Measurements from ENCODE around the gene CYTH1.

The CYTH1 gene

DNA sequence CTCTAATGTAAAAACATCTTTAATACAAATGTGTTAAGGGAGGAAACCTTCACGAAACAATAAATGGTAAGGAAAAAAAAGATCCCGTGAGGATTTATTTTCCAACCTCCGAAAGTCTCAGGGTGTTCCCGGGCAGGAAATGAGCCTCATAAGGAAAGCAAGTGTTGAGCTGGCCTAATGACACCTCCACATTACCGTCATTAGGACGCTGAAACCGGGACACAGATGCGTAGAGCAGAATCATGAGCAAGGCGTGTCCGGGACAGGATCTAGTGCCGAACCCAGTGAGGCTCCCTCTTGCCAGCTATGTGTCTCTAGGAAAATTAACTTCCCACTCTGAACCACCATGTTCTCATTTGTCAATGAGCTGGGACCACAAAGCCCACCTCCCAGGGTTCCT is 22.7 kb upstream of the CYTH1 start:
- DNase-seq (ENCODE audit: low read depth, low spot score) = no peak

DNA sequence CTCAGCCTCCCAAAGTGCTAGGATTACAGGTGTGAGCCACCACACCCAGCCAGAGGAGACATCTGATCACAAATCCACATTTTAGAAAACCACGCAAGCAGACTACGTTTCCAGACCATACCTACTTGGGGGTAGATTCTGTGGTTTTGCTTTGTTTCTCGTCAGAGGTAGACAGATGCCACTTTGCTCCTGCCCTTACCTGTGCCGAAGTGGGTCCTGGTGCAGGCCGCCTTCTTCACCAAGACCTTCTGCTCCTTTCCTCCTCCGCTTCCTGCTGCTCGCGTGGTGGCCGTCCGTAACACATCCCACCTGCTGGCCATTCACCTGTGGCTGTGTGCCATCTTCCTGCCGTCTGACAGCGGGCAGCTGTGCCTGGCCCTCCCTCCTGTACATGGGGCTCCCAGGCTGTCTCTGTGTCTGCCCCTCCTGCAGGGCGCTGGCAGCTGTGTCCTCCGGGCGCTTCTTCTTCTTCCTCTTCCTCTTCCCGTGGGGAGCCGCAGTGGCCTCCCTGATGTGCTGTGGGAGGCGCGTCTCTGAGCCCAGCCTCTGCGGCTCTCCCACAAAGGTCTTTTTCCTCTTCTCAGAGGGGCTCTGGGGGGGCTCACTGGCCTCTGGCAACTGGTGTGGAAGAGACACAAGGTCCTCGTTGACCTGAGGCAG is 21.2 kb upstream of the CYTH1 start:
- DNase-seq (ENCODE audit: low read depth, low spot score) = no peak

DNA sequence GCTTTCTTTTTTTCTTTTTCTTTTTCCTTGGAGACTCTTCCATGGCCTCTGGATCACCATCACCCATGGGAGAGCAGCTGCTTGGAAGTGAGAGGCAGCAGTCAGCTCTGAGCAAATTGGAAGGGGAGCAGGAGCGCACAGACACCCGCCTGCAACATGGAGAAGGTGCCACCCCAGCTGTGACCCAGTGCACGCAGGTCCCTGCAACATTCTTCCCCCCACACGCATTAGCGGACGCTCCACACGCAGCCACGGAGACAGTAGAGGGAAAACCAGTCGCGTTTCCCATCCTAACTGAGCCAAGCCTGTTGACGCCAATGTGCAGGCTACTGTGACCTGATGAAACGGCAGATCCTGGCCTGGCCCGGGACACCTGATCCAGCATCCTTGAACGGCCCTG is 20.4 kb upstream of the CYTH1 start:
- no peak for DNase-seq (ENCODE audit: low read depth, low spot score)

DNA sequence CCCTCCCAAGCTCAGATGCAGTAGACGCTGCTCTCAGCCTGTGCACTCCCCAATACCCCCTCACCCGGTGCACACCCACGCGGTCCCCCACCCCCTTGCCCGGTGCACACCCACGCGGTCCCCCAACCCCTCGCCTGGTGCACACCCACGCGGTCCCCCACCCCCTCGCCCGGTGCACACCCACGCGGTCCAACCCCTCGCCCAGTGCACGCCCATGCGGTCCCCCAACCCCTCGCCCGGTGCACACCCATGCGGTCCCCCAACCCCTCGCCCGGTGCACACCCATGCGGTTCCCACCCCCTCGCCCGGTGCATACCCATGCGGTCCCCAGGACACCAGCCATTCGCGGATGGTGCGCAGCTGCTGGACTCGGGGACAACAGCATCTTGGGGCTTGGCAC is 19.9 kb upstream of the CYTH1 start:
- DNase-seq (ENCODE audit: low read depth, low spot score) = no peak

DNA sequence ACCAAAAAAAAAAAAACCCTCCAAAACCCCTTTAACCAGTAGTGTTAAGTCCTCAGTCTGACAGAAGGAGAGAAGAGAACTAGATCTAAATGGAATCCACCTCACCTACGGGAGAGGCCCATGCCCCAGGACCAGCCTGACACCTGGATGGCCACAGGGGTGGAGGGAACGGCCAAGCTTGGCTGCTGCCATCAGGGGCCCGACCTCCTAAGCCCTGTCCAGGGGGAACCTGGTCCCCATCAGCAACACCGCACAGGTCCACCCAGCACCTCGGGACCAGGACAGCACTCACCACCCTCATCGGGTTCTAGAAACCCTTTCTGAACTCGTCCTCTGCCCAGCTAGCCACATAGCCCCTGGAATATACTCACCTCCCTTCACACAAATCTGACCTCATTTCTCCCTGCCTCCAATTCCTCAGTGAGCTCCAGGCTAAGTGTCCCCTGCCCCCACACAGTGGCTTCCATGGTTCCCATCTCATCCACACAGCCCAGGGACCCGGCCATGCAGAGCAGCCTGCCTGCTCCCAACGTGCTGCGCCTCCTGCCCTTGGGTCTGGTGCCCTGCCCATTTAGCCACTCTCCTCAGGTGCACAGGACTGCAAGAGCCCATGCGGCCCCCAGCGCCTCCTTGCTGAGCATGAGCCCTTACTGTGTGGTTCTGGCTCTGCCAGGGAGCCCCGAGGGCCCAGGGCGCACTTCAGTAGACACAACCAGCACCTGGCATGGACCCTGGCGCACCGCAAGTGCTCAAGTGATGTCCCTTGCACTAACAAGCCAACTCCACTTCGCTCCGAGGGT is 18.3 kb upstream of the CYTH1 start:
- DNase-seq (ENCODE audit: low read depth, low spot score) = no peak

DNA sequence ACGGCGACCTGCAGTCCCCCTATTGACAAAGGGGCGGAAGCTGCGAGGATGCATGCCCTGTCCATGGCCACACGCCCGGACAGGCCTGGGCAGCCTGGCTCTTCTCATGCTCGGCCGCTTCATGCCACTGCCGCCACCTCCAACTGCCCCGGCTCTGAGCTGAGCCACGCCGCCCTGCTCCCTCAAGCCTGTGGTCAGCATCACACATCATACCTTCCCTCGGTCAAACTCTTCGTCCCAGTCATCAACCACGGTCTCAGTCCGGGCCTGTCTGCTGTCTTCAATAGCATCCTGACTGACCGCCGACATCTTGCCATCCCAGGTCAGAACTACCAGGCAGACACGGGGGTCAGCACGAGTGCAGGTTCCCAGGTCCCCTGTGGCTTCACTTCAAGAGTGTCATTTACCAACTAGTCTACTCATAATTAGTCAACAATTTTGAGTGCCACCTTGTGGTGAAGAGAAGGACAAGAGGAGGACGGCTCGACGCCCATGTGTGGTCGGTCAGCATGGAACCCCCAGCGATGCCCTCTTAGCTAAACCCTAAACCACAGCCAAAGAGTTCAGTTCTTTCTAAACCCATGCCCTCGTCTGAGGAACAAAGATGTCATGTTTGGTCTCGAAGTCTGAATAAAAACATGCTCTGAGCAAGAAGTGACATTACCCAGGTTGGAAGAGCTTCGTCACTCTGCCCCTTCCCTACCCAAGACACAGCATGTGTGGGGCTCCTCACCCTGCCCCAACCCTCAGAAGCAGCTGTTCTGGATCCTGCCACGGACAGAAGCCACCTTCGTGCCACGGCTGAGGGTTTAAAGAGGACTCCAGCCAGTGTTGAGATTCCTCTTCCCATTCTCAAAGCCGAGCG is 16.9 kb upstream of the CYTH1 start:
- DNase-seq (ENCODE audit: low read depth, low spot score) = no peak

DNA sequence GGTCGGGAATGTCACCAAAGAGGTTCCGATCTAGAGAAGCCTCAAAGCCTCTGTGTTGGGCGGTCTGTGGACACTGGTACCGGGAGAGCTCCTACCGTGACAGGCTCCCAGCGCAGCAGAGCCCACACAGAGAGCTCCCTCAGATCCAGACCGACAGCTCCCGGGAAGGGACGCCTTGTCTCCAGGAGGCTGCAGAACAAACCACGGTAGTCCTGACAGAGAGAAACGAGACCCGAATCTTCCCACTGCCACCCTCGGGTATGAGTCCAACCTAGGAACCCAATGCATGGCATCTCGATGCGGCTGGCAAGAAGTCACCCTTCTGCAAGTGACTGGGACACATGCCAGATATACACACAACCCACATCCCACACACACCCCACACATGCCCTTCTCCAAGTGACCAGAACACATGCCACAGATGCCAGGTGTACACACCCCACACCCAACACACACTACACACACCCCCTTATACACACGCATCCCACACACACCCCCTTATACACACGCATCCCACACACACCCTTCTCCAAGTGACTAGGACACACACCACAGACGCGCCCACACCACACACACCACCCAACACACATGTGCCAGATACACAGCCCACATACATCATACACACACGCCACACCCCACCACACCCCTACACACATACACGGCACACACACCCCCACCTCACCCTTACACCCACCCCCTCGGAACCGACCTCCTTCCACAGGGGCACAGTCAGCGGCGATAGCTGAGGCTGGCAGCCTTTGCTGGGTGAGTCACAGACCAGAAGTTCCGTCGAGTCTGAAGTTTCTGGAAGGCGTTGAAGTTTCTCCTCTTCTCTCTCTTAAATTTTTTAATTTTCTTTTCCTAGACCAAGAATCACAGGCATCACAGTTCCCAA is 15.9 kb upstream of the CYTH1 start:
- no peak for DNase-seq (ENCODE audit: low read depth, low spot score)

DNA sequence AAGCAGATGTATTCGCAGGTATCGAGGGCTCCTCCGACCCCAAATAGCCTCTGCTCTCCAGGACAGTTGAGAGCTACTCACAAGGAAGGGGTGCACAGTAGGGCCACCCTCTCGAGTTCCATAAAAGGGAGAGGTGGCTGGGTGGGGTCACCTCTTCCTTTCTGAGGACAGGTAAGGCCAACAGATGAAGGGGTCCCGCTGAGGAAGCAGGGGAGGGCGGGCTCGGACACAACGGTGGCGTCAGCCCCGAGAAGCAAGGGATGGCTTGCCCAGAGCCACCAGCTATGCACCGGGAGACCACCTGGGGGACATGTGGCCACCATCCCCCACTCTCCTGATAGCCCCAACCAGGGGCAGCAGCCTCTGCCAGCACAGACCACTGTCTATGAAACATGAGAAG is 15.1 kb upstream of the CYTH1 start:
- DNase-seq (ENCODE audit: low read depth, low spot score) = no peak

DNA sequence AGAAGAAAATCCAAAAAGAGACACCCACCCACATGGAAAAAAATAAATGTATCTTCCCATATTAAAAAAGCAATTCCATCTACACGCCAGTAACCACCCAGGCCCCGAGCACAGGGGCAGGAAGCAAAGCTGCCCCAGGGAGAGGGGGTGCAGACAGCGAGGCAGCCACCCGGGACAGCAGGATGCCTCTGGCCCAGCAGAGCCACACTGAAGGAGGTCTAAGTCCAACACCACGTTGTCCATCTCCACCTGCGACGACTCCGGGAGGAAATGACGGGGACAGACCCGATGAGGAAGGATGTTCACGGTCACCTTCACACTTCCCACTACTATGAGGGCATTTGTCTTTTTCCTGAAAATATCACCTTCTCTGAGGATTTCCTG is 14.4 kb upstream of the CYTH1 start:
- no peak for DNase-seq (ENCODE audit: low read depth, low spot score)

DNA sequence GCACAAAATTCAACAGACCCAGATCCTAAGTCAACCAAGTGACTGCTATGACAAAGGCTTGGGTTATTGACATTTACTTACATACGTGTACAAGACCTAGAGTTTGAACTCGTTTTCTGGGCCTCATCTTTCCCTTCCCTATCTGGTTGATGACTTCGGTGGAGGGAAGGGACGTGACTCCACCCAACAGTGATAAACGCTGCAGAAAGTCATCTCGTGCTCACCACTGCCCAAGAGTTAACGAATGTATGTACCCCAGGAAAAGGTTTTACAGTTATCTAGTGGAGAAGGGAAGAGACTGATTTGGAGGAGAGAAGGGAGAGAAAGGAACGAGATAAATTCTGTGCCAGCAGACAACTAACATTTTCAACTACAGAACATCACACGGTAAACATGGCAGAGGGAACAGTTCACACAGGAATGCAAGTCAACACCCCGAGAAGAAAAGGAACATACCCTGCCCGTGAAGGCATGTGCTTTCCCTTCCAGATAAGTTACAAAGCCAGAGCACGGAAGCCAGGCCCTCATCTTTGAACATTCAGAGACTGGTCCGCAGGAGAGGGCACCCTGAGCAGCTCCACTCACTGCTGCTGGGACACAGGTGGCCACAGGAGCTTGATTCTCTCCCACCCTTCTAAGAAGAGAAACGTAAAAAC is 13.9 kb upstream of the CYTH1 start:
- no peak for DNase-seq (ENCODE audit: low read depth, low spot score)

DNA sequence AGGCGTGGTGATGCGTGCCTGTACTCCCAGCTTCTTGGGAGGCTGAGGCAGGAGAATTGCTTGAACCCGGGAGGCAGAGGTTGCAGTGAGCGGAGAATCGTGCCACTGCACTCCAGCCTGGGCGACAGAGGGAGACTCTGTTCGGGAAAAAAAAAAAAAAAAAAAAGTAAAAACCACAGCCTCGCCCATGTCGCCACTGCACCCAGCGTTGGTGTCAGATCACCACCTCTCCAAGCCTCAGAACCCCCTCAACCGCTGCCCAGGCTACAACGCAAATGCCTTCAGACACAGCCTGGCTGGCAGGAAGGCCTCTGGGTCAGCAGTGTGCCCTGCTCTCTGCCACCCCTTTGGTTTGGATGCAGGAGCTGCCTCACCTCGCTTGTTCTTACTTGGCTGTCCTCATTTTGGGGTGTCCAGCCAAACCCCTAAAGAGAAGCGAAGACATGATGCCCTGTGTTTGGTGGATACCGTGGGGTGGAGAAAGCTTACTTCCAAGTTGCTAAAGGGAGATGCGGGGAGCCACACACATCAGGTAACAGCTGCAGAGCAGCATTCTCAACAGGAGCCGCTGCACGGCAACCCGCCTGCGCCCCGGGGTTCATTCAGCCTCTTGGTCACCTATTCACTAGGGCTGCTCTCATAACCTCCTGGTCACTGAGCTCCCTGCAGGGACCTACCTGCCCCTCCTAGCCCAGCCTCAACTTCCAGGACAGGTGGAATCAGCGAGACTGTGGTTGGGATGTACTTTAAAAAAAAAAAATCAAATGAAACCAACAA is 13.0 kb upstream of the CYTH1 start:
- DNase-seq (ENCODE audit: low read depth, low spot score) = no peak

DNA sequence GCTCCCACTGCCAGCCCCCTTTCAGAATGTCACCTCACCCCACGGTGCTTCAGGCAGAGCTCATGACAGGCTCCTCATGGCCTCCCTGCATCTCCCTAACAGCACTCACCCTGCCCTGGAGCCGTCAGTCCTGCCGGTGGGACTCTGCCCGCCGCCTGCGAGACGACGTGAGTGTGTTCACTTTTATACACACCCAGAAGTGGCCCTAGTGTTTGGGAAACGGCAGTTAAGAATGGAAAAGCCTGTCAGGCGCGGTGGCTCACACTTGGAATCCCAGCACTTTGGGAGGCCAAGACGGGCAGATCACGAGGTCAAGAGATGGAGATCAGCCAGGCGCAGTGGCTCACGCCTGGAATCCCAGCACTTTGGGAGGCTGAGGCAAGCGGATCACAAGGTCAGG is 12.3 kb upstream of the CYTH1 start:
- DNase-seq (ENCODE audit: low read depth, low spot score) = no peak

DNA sequence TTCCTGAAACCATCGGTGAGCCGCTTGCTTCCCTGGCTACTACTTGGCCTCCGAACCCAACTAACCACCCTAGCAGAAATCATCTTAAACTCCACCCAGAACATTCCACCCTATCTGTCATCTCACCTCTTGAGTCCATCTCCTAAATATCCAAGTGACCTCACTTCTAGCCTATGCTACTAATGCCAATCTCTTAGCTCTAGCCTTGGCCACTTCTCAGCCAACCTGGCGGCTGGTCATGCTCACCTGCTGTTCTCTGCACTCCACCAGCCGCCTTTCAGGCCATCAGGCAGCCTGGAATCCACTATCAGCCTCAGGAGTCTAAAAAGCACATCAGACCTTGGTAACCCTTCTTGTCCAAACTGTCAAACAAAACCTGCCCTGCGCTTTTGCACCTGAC is 11.9 kb upstream of the CYTH1 start:
- no peak for DNase-seq (ENCODE audit: low read depth, low spot score)

DNA sequence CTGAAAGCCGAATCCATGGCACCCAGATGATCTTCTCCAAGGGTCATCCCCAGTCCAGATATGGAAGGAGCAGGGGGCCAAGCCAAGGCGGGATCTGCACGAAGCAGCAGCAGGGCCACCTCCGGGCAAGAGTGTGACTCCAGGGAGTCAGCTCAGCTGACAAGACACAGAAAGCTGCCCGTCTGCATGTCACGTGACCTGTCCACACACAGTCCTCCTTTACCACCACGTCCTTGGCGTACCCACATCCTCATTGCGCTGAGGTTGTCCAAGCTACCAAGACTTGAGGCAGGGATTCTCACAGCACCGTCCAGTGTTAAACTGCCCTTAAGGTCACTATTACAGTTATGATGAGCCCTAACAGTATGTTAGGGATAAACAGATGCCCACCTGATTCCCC is 11.3 kb upstream of the CYTH1 start:
- DNase-seq (ENCODE audit: low read depth, low spot score) = no peak

DNA sequence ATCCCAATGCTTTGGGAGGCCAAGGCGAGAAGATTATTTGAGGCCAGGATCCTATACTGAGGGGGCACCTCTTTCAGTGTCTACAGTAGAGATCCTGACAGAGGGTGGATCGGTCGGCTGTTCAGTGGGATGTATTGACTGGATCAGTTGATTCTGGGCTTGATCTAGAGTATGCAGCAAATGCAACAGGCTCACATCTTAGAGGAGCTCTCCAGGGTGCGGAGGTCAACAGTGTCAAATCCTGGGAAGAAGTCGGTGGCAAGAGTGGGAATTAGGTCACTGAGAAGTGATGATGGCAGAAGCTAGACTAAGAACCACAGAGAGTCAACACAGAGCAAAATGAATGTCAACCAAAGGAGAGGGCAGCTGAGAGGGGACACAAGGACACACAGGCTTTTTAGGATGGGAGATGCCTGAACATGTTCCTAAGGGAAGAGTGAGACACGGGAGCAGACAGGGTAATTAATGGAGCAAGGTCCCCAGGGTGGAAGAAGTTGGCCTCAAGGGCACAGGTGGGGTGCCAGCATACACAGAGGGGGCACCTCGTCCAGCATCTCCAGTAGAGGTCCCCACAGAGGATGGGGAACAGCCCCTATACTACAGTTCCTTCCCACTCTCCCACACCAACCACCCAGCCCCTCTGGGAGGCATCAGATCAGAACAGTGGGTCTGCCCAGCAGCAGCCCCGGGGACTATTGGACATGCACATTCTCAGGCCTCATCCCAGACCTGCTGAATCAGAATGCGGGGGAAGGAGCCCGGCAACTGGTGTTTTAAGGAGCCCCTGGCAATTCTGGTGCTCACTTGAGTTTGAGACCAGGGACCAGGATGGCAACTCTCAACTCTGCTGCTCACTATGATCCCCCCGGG is 10.0 kb upstream of the CYTH1 start:
- DNase-seq (ENCODE audit: low read depth, low spot score) = no peak

DNA sequence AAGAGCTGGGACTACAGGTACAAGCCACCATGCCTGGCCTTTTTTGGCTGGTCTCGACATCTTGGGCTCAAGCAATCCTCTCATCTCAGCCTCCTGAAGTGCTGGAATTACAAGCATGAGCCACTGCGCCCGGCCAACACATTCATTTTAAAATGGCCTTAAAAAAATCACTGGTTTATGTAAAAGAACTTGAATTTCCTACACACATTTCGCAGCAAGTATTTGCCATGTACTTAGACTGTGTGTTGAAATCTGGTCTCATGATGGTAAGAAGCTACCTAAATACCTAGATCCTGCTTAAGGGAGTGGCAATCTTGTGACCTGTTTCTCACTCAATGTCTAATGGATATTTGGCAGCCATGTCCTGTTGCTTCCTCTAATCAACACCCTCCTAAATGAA is 8.5 kb upstream of the CYTH1 start:
- DNase-seq (ENCODE audit: low read depth, low spot score) = no peak

DNA sequence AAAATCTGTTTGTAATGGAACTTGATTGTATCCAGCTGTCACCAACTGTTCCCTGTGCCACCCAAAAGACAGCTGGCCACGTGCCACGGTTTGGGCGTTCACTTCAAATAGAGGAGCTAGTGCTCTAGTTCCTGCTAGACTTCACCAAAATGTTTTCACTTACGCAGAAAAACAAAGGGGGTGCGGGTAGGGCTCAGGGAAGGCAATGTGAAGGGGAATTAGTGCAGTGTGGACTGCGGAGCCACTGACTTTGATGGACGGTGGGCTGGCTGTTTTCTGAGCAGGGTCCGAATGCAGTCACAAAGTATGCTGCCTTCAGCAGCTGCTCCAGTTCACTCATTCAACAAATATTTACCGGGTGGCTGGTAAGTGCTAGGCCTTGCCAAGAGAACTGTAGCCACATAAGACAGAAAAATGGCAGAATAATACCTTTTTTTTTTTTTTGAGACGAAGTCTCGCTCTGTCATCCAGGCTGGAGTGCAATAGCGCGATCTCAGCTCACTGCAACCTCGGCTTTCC is 7.6 kb upstream of the CYTH1 start:
- DNase-seq (ENCODE audit: low read depth, low spot score) = no peak

DNA sequence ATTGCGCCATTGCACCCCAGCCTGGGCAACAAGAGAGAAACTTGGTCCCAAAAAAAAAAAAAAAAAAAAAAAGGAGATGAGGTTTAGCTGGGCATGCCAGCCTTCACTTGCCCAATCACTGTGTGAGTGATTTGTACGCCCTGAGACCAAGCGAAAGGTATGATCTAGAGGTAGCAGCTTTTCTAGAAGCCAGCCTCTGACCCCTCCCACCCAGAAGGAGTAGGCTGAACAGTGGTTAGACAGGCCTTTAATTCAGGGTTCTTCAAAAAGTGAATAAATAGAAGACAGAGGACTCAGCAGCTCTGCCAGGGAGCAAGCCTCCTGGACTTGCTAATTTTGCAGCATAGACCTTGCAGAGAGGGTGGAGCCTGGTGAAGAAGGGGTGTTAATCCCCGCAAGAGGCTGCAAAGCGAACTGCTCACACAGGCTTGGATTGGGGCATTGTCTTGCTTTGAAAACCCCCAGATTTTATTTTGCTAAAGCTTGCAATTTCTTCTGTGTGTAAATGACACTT is 7.1 kb upstream of the CYTH1 start:
- no peak for DNase-seq (ENCODE audit: low read depth, low spot score)

DNA sequence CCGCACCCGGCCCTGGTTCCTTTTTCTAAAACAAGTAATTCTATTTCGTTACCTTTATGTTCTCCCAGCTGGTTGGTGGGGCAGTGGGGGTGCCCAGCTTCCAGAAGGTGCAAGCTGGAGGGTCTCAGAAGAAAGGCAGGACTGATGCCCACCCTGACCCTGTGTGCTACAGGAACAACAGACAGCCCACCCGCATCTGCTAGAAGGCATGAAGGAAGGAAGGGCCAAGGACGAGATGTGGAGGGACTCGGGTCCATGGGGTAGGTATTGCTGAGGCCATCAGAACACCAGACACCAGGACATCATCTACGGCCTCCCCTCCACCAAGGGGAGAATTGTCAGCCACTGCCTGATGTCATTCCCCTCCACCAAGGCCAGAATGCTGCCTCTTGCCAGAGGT is 6.4 kb upstream of the CYTH1 start:
- no peak for DNase-seq (ENCODE audit: low read depth, low spot score)

All from brain pericyte (primary cell).